ENCODE measurements around the gene FBLN5.

- TF ChIP-seq CTCF (IDR thresholded peaks at IDR 0.05; ENCODE audit: poor library complexity): no peak
- no peak for TF ChIP-seq EZH2 (IDR thresholded peaks at IDR 0.05; ENCODE audit: borderline replicate concordance)
These were observed 87.3 kb downstream of the FBLN5 start for GRCh38 chr14:91860238-91860637.

Measured in hepatocyte (in vitro differentiated cells).